HL-60 (cell line): ENCODE data around the gene BZW2.
"Not testable (repeated sequence)": the region's sequence is repeated elsewhere in the genome, so short reads cannot be mapped to it uniquely, and the experiment has no call there.

Experiments used
- DNase-seq, 2 experiments: peaks; one replicate each; pipeline ENCODE4 v3.0.0-alpha.2; 2010 to 2020; ENCODE audit warnings: low read depth in 1 of 2, low spot score in 1 of 2
- H3K27ac ChIP-seq: fragments of 250-450 bp; sonication (Bioruptor Pico); replicated peaks from 2 replicates; pipeline ENCODE4 v1.5.1; 2020; ENCODE audit warnings: mild to moderate bottlenecking, moderate library complexity
- H3K27me3 ChIP-seq: fragments of 250-450 bp; sonication (Bioruptor Pico); 2 replicates; pipeline ENCODE4 v1.5.1; 2021; ENCODE audit warnings: mild to moderate bottlenecking, moderate library complexity; ENCODE audit not compliant: insufficient read depth, poor library complexity, severe bottlenecking
- H3K4me3 ChIP-seq: replicated peaks from 2 replicates; pipeline ENCODE4 v1.5.1; 2011; ENCODE audit warnings: mild to moderate bottlenecking, control low read depth, low read length; ENCODE audit not compliant: insufficient read depth
- CTCF ChIP-seq: IDR thresholded peaks from one replicate; pipeline ENCODE4 v1.5.1; 2011; ENCODE audit warnings: low read length, control low read depth, inconsistent platforms; ENCODE audit not compliant: insufficient read depth
- GABPA ChIP-seq: IDR thresholded peaks from 2 replicates; pipeline ENCODE4 v1.6.1; 2012; ENCODE audit warnings: low read depth
- POLR2AphosphoS5 ChIP-seq: IDR thresholded peaks from 2 replicates; pipeline ENCODE4 v1.6.1; 2012; ENCODE audit warnings: low read depth
- REST ChIP-seq: IDR thresholded peaks from 2 replicates; pipeline ENCODE4 v1.6.1; 2012; ENCODE audit warnings: low read depth; ENCODE audit not compliant: insufficient replicate concordance
- SPI1 ChIP-seq: IDR thresholded peaks from 2 replicates; pipeline ENCODE4 v1.6.1; 2012; ENCODE audit warnings: low read depth, mild to moderate bottlenecking, borderline replicate concordance

BZW2 gene

GRCh38 chr7:16657656-16658279 lies 11.8 kb downstream of the BZW2 start:
- H3K27me3 ChIP-seq, result no peaks in the 10 kb centered on the region
- H3K27ac ChIP-seq, result no peak overlapping the region
- H3K4me3 ChIP-seq, result no peak overlapping the region
- no peak for TF ChIP-seq REST
- TF ChIP-seq SPI1, result no peak
- DNase-seq, result peak in 1 of 2 experiments; percentile 31

- H3K27ac ChIP-seq, DNase-seq, H3K4me3 ChIP-seq, H3K27me3 ChIP-seq: not testable (repeated sequence)
These were observed 14.0 kb downstream of the BZW2 start for GRCh38 chr7:16659854-16660497.

GRCh38 chr7:16660702-16661464 lies 14.9 kb downstream of the BZW2 start:
- Histone ChIP-seq H3K27me3 (no peaks in the 10 kb centered on the region), H3K27ac (0 out of 2 replicates have a peak overlapping the region, but pooled peaks have one; percentile 17), H3K4me3 (no peak overlapping the region)
- DNase-seq, result no peak
- TF ChIP-seq GABPA (no peak), REST (no peak), SPI1 (no peak), POLR2AphosphoS5 (no peak), CTCF (no peak)

GRCh38 chr7:16661924-16662323 lies 15.9 kb downstream of the BZW2 start:
- no peak for TF ChIP-seq GABPA
- no peak for TF ChIP-seq REST
- TF ChIP-seq SPI1, result no peak
- TF ChIP-seq POLR2AphosphoS5, result no peak
- TF ChIP-seq CTCF, result no peak
- DNase-seq, result no peak
- H3K27me3 ChIP-seq, result no peaks in the 10 kb centered on the region
- H3K27ac ChIP-seq, result no peak overlapping the region
- no peak overlapping the region for H3K4me3 ChIP-seq
